GM12874 (cell line): ENCODE measurements around the gene EIF2S2.

Experiments used
- CTCF ChIP-seq: IDR thresholded peaks from 2 replicates; pipeline ENCODE4 v1.5.1; 2011; ENCODE audit warnings: low read depth, mild to moderate bottlenecking, control low read depth, low read length, moderate library complexity; ENCODE audit not compliant: insufficient read depth

Gene EIF2S2

GRCh38 chr20:34096699-34097444 is 15.2 kb downstream of the EIF2S2 start:
- no peak for TF ChIP-seq CTCF

GRCh38 chr20:34095825-34096224 is 16.2 kb downstream of the EIF2S2 start:
- TF ChIP-seq CTCF = no peak

- TF ChIP-seq CTCF = no peak
Observed at GRCh38 chr20:34093895-34094294, 18.1 kb downstream of the EIF2S2 start.

GRCh38 chr20:34091637-34092200 is 20.3 kb downstream of the EIF2S2 start:
- TF ChIP-seq CTCF = no peak

- TF ChIP-seq CTCF = no peak
Observed at GRCh38 chr20:34090645-34091044, 21.4 kb downstream of the EIF2S2 start.

DNA sequence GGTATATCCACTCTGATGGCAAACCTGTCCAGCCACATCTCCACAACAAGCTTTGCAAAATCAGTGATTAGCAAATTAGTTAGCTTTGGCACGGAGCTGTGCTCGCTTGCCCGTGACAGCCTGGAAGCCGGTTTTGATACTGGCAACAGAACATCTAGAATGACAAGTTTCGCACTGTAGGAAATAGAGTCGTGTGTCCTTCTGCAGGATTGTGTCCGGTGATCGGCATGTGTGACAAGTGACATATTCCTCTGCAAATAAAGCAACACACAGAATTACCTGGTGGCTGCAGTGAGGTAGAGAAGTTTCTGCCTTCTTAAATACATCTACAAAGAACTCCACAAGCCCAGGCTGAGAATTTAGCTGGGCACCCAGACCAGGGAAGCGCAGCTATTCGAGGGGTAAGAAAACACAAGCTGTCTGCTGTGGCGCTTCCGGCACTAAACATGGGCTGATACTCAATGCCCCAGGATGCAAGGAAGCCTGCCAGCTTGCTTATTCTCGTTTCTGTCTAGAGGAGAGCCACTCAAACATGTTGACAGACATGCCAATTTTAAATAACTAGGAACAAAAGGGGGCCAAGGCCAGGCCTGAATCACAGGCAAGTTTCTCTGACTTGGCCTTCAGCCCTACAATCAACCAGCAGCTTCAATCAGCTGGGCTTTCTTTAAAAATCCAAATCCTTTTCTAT is 22.2 kb downstream of the EIF2S2 start:
- no peak for TF ChIP-seq CTCF

DNA sequence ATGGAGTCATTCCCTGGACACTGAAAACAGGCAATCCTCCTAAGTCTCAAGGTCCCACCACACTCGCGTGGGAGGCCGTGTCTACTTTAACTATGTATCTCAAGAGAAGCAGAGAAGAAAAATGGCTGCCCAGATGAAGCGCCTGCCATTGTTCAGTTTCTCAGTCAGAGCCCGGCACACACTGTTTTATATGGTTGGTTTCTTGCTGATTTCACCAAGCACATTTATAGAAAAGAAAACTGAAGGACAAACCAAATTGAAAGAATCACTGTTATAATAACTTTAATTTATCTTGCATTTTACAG is 22.9 kb downstream of the EIF2S2 start:
- no peak for TF ChIP-seq CTCF
